PFSK-1 (cell line): ENCODE results near the gene SMAD3.

ENCODE experiments used
- FOXP2 ChIP-seq: optimal IDR thresholded peaks from 2 replicates; pipeline ENCODE3; 2011; ENCODE audit warnings: borderline replicate concordance, control low read depth, inconsistent platforms; ENCODE audit not compliant: insufficient read depth; ENCODE audit errors: extremely low read length, extremely low read depth
- POLR2AphosphoS5 ChIP-seq: IDR thresholded peaks from 2 replicates; pipeline ENCODE4 v1.6.1; 2012; ENCODE audit warnings: low read depth, mild to moderate bottlenecking, control low read depth, low read length, moderate library complexity
- REST ChIP-seq, 2 experiments: IDR thresholded peaks; 2 replicates each; pipeline versions ENCODE4 v1.6.1 to v1.8.0; 2011 to 2012; ENCODE audit warnings: low read depth in 2 of 2, low read length in 2 of 2, control low read depth in 1 of 2, inconsistent platforms in 1 of 2, mild to moderate bottlenecking in 1 of 2, moderate library complexity in 1 of 2; ENCODE audit not compliant: insufficient read depth in 1 of 2
- SIN3A ChIP-seq: IDR thresholded peaks from 2 replicates; pipeline ENCODE4 v1.6.1; 2012; ENCODE audit warnings: mild to moderate bottlenecking, low read length, moderate library complexity, borderline replicate concordance; ENCODE audit not compliant: insufficient read depth
- TAF1 ChIP-seq: IDR thresholded peaks from 2 replicates; pipeline ENCODE4 v1.6.1; 2012; ENCODE audit warnings: low read length, control low read depth, borderline replicate concordance; ENCODE audit not compliant: insufficient read depth

Gene SMAD3

GRCh38 chr15:67019884-67020520 lies 45.4 kb upstream of the SMAD3 start:
- TF ChIP-seq POLR2AphosphoS5: no peak
- TF ChIP-seq TAF1: no peak
- no peak for TF ChIP-seq SIN3A
- no peak for TF ChIP-seq REST (IDR thresholded peaks at IDR 0.05; ENCODE audit: insufficient read depth in 1 of 2, low read depth in 2 of 2, low read length in 2 of 2)
- TF ChIP-seq FOXP2: no peak

GRCh38 chr15:67021455-67021854 lies 43.9 kb upstream of the SMAD3 start:
- TF ChIP-seq TAF1: no peak
- no peak for TF ChIP-seq SIN3A
- no peak for TF ChIP-seq FOXP2
- TF ChIP-seq POLR2AphosphoS5: no peak
- no peak for TF ChIP-seq REST (IDR thresholded peaks at IDR 0.05; ENCODE audit: insufficient read depth in 1 of 2, low read depth in 2 of 2, low read length in 2 of 2)

GRCh38 chr15:67022587-67023105 lies 42.8 kb upstream of the SMAD3 start:
- TF ChIP-seq SIN3A (no peak), FOXP2 (no peak), TAF1 (no peak), REST (IDR thresholded peaks at IDR 0.05; ENCODE audit: insufficient read depth in 1 of 2, low read depth in 2 of 2, low read length in 2 of 2) (no peak), POLR2AphosphoS5 (no peak)

- TF ChIP-seq TAF1 (no peak), POLR2AphosphoS5 (no peak), SIN3A (no peak), REST (IDR thresholded peaks at IDR 0.05; ENCODE audit: insufficient read depth in 1 of 2, low read depth in 2 of 2, low read length in 2 of 2) (no peak), FOXP2 (no peak)
These were observed 41.7 kb upstream of the SMAD3 start for GRCh38 chr15:67023517-67024313.
